H1 (cell line): ENCODE measurements around the gene B3GALT4. TPM values are rescaled to one million over a fixed set of nuclear protein-coding genes. Genes with fewer than 3 reads are reported as not detected.
A peak's percentile ranks its signal among the peaks of the same experiment; 100 is the strongest.

ENCODE experiments used
- ASH2L ChIP-seq: fragments of 200-600, 300-600 bp; sonication (generic); IDR thresholded peaks from one replicate; pipeline ENCODE4 v1.7.1; 2017; ENCODE audit warnings: low read length
- CEBPB ChIP-seq: IDR thresholded peaks from 2 replicates; pipeline ENCODE4 v1.6.1; 2012; ENCODE audit warnings: low read depth, low read length
- CHD2 ChIP-seq: IDR thresholded peaks from 2 replicates; pipeline ENCODE4 v1.6.1; 2012; ENCODE audit warnings: low read length, improper control_type of control experiment
- CTCF ChIP-seq, 3 experiments: IDR thresholded peaks; 1 replicate in 2 of 3; 2 replicates in 1 of 3; pipeline versions ENCODE4 v1.5.1 to v1.6.1; 2011; ENCODE audit warnings: low read length in 3 of 3, mild to moderate bottlenecking in 3 of 3, inconsistent platforms in 2 of 3, low read depth in 1 of 3, moderate library complexity in 1 of 3; ENCODE audit not compliant: insufficient read depth in 1 of 3; ENCODE audit errors: control extremely low read depth in 1 of 3
- E2F6 ChIP-seq: IDR thresholded peaks from 2 replicates; pipeline ENCODE4 v1.6.1; 2012; ENCODE audit warnings: inconsistent platforms
- HDAC2 ChIP-seq, 2 experiments: fragments of 300-600 bp in 1 of 2; sonication (generic) in 1 of 2; IDR thresholded peaks; 2 replicates each; pipeline ENCODE4 v1.6.1; 2011 to 2012; ENCODE audit warnings: low read depth in 2 of 2, low read length in 2 of 2, mild to moderate bottlenecking in 2 of 2, moderate library complexity in 2 of 2, borderline replicate concordance in 1 of 2, inconsistent platforms in 1 of 2
- NANOG ChIP-seq: IDR thresholded peaks from 2 replicates; pipeline ENCODE4 v1.6.1; 2011; ENCODE audit warnings: low read length, low read depth, mild to moderate bottlenecking, inconsistent platforms; ENCODE audit not compliant: insufficient read depth, poor library complexity, severe bottlenecking
- NRF1 ChIP-seq: IDR thresholded peaks from 2 replicates; pipeline ENCODE4 v1.6.1; 2011; ENCODE audit warnings: mild to moderate bottlenecking, low read depth, low read length, improper control_type of control experiment
- POLR2A ChIP-seq, 2 experiments: IDR thresholded peaks; 1 replicate in 1 of 2; 2 replicates in 1 of 2; pipeline ENCODE4 v1.6.1; 2011; ENCODE audit warnings: low read depth in 2 of 2, low read length in 2 of 2, mild to moderate bottlenecking in 2 of 2; ENCODE audit errors: control extremely low read depth in 1 of 2
- POLR2AphosphoS5 ChIP-seq: IDR thresholded peaks from 2 replicates; pipeline ENCODE4 v1.6.1; 2011; ENCODE audit warnings: low read depth, low read length
- RFX5 ChIP-seq: IDR thresholded peaks from 2 replicates; pipeline ENCODE4 v1.6.1; 2011; ENCODE audit warnings: low read depth, low read length, improper control_type of control experiment, borderline replicate concordance
- SAP30 ChIP-seq: fragments of 300-600 bp; sonication (generic); IDR thresholded peaks from 2 replicates; pipeline ENCODE4 v1.7.1; 2012; ENCODE audit warnings: low read length, moderate library complexity, mild to moderate bottlenecking, inconsistent platforms; ENCODE audit not compliant: insufficient read depth, insufficient replicate concordance
- SIRT6 ChIP-seq: IDR thresholded peaks from one replicate; pipeline ENCODE4 v1.7.1; 2012; ENCODE audit warnings: low read length, inconsistent platforms
- SP1 ChIP-seq: IDR thresholded peaks from 2 replicates; pipeline ENCODE4 v1.6.1; 2011; ENCODE audit warnings: low read depth, low read length
- SP2 ChIP-seq: IDR thresholded peaks from 2 replicates; pipeline ENCODE4 v1.6.1; 2012; ENCODE audit warnings: mild to moderate bottlenecking, low read length, inconsistent platforms
- SP4 ChIP-seq: IDR thresholded peaks from 2 replicates; pipeline ENCODE4 v1.6.1; 2012; ENCODE audit warnings: low read length, inconsistent platforms
- SRF ChIP-seq: IDR thresholded peaks from 2 replicates; pipeline ENCODE4 v1.6.1; 2011; ENCODE audit warnings: mild to moderate bottlenecking, low read depth, low read length, moderate library complexity
- TCF12 ChIP-seq: IDR thresholded peaks from 2 replicates; pipeline ENCODE4 v1.6.1; 2011; ENCODE audit warnings: low read depth, mild to moderate bottlenecking, low read length
- ZNF274 ChIP-seq: IDR thresholded peaks from 2 replicates; pipeline ENCODE4 v1.7.0; 2012; ENCODE audit warnings: low read length, borderline replicate concordance; ENCODE audit errors: extremely low read depth
- polyA plus RNA-seq, 7 experiments: library from polyadenylated mRNA; depleted of rRNA in 3 of 7; stranded (reverse) in 5 of 7; unstranded in 2 of 7; fragments of >200 nt in 5 of 7; fragments of 200-250 nt in 2 of 7; gene quantifications; 1 replicate in 5 of 7; 2 replicates in 1 of 7; 4 replicates in 1 of 7; pipeline versions ENCODE4 v1.2.1 to v1.2.3, GENCODE V29; 2011 to 2013; ENCODE audit warnings: missing spikeins in 2 of 7, mixed read lengths in 2 of 7
- total RNA-seq: library from RNA; stranded (reverse); fragmentation: NEBNext Ultra II Directional; extraction: Animal tissue kit (Norgen Biotek cat#: 25700); gene quantifications from 2 replicates; pipeline ENCODE4 v1.2.1, GENCODE V29; 2021
- TF ChIP-seq, protein P1 (sequence below): IDR thresholded peaks from 2 replicates; pipeline ENCODE4 v1.6.1; 2011; ENCODE audit warnings: low read depth, mild to moderate bottlenecking, low read length; ENCODE audit not compliant: insufficient read depth

The B3GALT4 gene
- total and polyA plus RNA-seq, 2 of the 8 experiments (the other 6 are each of a cell fraction or from before 2014, with no cell fraction given) = 2.2 to 3.0 TPM

DNA sequence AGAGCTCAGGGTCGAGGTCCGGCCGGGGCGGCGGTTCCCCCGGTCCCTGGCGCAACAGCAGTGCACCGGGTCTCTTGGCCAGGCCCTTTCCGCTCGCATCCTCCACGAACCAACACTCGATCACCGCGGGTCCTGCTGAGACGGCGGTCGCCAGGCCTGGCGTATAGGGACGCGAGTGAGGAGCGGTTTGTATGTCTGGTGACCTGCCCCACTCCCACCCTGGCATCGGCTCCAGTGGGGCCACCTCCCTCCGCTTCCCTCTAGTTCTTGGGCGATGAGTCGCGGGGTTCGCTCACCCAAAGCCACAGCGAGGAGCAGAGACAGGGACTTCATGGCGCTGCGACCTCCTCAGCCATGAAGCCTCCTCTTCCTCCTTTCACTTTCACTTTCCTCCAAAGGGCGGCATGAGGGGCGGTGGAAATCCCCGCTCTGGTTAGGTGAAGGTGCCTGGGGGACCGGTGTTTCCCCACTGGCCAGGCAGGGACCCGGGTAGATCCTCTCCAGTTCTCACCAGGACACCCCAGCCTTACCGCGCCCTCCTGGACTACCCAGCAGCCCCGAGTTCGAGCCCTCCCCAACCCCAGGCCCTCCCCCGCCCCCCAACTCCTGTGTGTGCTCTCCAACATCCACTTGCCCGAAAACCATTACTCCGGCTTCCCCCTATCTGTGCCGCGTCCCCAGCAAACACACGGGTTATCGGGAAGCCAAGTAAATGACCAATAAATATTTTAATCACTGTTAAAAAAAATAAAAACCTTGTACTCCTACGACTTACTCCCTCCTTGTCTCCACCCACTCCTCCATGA is 37.0 kb downstream of the B3GALT4 start, which contains the start of gene TAPBP (continued):
- TF ChIP-seq SAP30 = peak; percentile 27
- no peak for TF ChIP-seq SP1
- TF ChIP-seq ZNF274 = no peak
- no peak for TF ChIP-seq CEBPB
- TF ChIP-seq, protein P1, sequence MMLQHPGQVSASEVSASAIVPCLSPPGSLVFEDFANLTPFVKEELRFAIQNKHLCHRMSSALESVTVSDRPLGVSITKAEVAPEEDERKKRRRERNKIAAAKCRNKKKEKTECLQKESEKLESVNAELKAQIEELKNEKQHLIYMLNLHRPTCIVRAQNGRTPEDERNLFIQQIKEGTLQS = no peak
- TF ChIP-seq NANOG = no peak
- no peak for TF ChIP-seq E2F6
- no peak for TF ChIP-seq NRF1
- TF ChIP-seq CHD2 = no peak
- TF ChIP-seq CTCF (IDR thresholded peaks at IDR 0.05; ENCODE audit: control extremely low read depth in 1 of 3, insufficient read depth in 1 of 3, low read depth in 1 of 3, low read length in 3 of 3) = no peak
- TF ChIP-seq SIRT6 = no peak
- no peak for TF ChIP-seq HDAC2 (IDR thresholded peaks at IDR 0.05; ENCODE audit: borderline replicate concordance in 1 of 2, low read depth in 2 of 2, low read length in 2 of 2)
- TF ChIP-seq RFX5 = no peak
- no peak for TF ChIP-seq SP4
- TF ChIP-seq POLR2AphosphoS5 = no peak
- TF ChIP-seq SRF = no peak
- no peak for TF ChIP-seq TCF12
- no peak for TF ChIP-seq ASH2L
- TF ChIP-seq SP2 = no peak
- TF ChIP-seq POLR2A (IDR thresholded peaks at IDR 0.05; ENCODE audit: control extremely low read depth in 1 of 2, low read depth in 2 of 2, low read length in 2 of 2) = peak in 1 of 2 experiments; percentile 50; a peak in 1 of 3 replicates
